HG02642 (cell line): Measurements from ENCODE around the gene CALM3.
"Not testable (repeated sequence)": the region's sequence is repeated elsewhere in the genome, so short reads cannot be mapped to it uniquely, and the experiment has no call there.

ENCODE experiments used
- ATAC-seq: cut with Tn5 transposase; IDR thresholded peaks from one replicate; pipeline ENCODE4 v1.9.1; 2021; ENCODE audit warnings: mild to moderate bottlenecking; ENCODE audit not compliant: unreplicated experiment, poor library complexity

CALM3 gene

DNA sequence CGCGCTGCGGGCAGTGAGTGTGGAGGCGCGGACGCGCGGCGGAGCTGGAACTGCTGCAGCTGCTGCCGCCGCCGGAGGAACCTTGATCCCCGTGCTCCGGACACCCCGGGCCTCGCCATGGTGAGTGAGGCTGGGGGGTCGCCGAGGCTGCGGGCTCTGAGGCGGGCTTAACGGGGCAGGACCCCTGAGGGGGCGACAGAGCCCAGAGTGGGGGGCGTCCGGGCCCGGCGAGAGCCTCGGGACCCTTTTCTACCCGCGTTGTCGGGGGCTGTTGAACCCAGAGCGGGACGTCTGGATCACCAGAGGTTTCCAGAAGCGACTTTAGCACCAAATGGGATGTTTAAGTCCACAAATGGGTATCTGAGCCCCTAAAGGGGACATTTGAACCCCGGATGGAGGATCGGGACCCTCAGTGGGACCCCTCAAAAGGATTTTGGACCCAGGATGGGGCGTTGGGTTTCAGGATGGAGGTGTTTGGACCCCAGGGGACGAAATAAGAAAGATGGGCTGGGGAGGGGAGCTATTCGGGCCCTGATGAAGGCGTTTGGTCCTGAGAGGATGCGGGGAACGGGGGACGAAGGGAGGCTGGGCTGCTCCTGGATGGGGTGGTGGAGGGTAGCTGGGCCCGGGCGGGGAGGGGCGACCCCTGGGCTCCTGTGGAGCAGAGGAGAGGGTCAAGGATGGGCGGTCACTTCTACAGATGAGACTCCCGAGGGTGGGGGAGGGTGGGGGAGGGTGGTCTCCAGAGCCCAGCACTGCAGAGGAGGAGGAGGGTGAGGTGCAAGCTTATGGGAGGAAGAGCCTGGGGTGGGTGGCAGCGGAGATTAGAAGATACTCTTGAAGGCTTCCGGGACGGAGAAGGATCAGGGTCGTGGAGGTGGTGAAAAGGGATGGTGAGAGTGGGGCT lies at the start of gene CALM3:
Gene CALM3 (plus strand): TSS at position 13 of the 907 bp plus-strand sequence. CDS start 105 bp downstream, at position 118.
- no peak for ATAC-seq

- no peak for ATAC-seq
These were observed 48.2 kb upstream of the CALM3 start for GRCh38 chr19:46552891-46553290.

DNA sequence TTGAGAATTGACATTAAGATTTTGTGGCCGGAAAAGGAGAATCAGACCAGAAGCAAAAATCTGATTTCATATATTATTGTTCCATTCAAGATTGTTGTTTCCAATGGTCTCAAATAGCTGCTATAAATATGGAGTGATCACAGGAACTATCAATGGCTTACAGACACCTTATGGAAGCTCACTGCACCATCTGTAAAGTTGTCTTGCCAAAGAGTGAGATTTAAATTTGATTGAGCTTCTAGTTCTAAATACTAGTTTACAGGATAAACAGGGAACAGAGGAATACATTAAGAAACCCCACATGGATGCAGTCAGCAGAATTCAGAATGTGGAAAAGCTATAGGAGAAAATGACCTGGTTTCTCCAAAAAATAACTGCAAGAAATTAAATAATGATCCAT lies 47.0 kb upstream of the CALM3 start:
- no peak for ATAC-seq

DNA sequence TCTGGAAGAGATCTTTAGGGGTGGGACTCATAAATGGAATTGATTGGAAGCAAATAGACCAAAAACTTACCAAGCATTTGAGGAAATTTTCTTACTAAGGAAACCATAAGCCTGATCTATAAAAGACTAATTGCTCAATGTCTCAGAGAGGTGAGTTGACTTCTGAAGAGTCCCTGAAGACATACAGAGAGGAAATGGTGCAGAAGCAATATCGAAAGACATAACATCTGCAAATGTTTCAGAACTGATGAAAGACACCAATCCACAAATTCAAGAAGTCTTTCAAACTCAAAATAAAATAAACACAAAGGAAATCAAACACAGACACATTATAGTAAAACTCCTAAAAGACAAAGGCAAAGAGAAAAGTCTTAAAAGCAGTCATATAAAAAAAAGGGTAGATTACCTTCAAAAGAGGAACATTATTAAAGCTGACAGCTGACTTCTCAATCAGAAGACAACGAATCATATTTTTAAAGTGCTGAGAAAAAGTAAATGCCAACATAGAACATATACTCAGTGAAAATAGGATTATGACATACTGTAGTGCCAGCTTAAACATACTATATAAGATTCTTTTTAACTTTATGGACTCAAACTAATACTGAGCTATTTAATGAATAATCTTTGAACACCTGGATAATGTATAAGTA lies 45.4 kb upstream of the CALM3 start:
- ATAC-seq = no peak

GRCh38 chr19:46556471-46556870 lies 44.7 kb upstream of the CALM3 start:
- ATAC-seq = not testable (repeated sequence)

GRCh38 chr19:46559203-46559602 lies 41.9 kb upstream of the CALM3 start:
- no peak for ATAC-seq

DNA sequence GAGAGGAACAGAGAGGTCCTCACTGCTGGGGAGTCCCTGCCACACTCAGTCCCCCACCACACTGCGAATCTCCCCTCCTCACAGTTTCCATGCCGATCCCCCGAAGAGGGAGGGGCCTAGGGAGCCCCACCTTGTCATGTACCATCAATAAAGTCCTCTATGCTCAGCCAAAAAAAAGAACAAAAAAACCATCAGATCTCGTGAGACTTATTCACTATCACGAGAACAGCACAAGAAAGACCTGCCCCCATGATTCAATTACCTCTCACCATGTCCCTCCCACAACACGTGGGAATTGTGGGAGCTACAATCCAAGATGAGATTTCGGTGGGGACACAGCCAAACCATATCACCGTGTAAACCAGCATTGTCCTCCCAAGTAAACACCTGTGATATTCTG lies 41.5 kb upstream of the CALM3 start:
- ATAC-seq = not testable (repeated sequence)

- no peak for ATAC-seq
These were observed 36.4 kb upstream of the CALM3 start for GRCh38 chr19:46564701-46565100.

- no peak for ATAC-seq
These were observed 29.6 kb upstream of the CALM3 start for GRCh38 chr19:46571495-46571894.

GRCh38 chr19:46573679-46574498 lies 27.2 kb upstream of the CALM3 start:
- no peak for ATAC-seq

GRCh38 chr19:46574533-46574932 lies 26.6 kb upstream of the CALM3 start:
- ATAC-seq = no peak

DNA sequence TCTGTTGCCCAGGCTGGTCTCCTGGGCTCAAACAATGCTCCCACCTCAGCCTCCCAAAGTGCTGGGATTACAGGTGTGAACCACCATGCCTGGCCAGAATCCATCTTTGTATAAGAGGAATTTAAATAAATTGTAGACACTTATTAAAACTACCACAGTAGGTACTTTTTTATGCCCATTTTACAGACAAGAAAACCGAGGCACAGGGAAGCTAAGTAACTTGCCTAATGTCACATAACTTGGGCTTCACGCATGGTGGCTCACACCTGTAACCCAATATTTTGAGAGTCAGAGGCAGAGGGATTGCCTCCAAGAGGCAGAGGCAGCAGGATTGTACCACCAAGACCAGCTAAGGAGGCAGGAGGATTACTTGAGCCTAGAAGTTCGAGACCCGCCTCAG lies 22.7 kb upstream of the CALM3 start:
- no peak for ATAC-seq

GRCh38 chr19:46579361-46579879 lies 21.7 kb upstream of the CALM3 start:
- ATAC-seq = no peak

GRCh38 chr19:46580247-46580646 lies 20.9 kb upstream of the CALM3 start:
- ATAC-seq = no peak

- ATAC-seq = no peak
These were observed 15.6 kb upstream of the CALM3 start for GRCh38 chr19:46585539-46585938.

DNA sequence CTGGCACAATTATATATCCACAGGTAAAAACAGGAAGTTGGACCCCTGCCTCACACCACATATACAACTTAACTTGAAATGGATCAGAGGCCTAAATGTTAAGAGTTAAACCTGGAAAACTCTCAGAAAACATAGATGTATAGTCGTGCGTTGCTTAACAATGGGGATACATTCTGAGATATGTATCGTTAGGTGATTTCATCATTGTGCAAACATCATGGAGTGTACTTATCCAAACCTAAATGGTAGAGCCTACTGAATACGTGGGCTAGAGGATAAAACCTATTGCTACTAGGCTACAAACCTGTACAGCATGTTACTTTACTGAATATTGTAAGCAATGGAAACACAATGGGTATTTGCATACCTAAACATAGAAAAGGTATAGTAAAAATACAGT lies 14.8 kb upstream of the CALM3 start:
- ATAC-seq = no peak

GRCh38 chr19:46587861-46588260 lies 13.3 kb upstream of the CALM3 start:
- no peak for ATAC-seq

- ATAC-seq = no peak
These were observed 9.9 kb upstream of the CALM3 start for GRCh38 chr19:46591254-46591653.

DNA sequence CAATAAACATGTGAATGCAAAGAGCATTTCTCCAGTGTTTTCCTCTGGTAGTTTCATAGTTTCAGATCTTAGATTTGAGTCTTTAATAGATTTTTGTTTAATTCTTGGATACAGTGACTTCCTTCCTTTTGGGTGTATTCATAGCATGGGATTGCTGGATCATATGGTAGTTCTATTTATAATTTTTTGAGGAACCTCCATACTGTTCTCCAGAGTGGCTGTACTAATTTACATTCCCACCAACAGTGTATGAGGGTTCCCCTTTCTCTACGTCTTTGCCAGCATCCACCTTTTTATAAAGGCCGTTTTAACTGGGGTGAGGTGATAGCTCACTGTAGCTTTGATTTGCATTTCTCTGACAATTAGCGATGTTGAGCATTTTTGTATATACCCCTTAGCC lies 9.3 kb upstream of the CALM3 start:
- no peak for ATAC-seq

DNA sequence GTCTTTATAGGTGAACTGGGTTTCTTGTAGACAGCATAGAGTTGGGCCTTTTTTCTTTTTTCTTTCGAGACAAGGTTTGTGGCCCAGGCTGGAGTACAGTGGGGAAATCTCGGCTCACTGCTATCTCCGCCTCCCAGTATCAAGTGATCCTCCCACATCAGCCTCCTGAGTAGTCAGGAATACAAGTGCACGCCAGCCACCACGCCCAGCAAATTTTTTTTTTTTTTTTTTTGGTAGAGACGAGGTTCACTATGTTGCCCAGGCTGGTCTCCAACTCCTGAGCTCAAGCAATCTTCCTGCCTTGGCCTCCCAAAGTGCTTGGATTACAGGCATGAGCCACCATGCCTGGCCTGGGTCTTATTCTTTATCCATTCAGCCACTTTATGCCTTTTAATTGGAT lies 5.1 kb upstream of the CALM3 start:
- ATAC-seq = no peak
